ENCODE data around the gene DUSP6. TPM values are rescaled to one million over a fixed set of nuclear protein-coding genes. Genes with fewer than 3 reads are reported as not detected.

DUSP6 gene
- total RNA-seq, 4 donors from 2014 or later: 31.0 to 40.2 (median 33.8) TPM

DNA sequence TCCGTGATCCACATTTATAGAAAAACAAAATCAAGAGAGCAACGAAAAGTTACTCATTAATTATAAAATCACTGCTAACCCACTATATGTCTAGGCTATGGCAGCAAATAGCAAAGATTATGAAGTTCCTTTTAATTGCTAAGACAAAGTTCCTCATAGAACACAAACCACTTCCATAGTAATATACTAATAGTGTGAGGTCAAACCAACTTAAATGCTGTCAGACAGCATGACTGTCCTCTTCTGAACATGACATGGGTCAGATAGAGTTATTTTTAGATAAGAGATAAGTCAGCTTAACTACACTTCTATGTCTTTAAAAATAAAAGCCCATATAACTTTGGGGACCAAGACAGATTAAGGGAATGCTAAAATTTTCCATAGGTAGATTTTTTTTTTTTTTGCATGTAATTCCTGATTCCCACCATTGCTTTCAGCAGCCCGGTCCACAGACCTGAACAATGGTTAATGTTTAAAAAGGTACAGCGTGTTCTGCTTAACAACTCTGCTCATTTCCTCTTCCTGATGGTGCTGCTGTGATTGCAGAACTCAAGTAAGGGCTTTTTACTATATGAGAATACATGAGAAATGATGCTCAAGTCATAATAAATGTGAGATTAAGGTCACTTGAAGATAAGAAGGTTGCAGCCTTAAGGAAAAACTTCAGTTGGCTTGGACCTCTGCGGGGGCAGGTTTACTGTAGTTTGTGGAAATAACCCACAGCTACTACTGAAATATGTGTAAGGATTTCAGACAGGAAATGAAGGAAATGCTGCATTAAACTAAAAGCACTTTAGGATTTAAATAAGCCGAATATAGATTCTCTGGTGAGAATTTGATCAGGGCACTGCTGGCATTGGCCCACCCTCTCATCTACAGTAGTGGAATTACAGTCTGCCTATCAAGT, 37.7 kb upstream of the DUSP6 start:
- no peak overlapping the region for H3K4me3 ChIP-seq (replicated peaks in 1 of 3)
- H3K27ac ChIP-seq: peak overlapping the region in 1 of 3 donors; percentile 18
- TF ChIP-seq, protein P1, sequence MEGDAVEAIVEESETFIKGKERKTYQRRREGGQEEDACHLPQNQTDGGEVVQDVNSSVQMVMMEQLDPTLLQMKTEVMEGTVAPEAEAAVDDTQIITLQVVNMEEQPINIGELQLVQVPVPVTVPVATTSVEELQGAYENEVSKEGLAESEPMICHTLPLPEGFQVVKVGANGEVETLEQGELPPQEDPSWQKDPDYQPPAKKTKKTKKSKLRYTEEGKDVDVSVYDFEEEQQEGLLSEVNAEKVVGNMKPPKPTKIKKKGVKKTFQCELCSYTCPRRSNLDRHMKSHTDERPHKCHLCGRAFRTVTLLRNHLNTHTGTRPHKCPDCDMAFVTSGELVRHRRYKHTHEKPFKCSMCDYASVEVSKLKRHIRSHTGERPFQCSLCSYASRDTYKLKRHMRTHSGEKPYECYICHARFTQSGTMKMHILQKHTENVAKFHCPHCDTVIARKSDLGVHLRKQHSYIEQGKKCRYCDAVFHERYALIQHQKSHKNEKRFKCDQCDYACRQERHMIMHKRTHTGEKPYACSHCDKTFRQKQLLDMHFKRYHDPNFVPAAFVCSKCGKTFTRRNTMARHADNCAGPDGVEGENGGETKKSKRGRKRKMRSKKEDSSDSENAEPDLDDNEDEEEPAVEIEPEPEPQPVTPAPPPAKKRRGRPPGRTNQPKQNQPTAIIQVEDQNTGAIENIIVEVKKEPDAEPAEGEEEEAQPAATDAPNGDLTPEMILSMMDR (IDR thresholded peaks at IDR 0.05): no peak
- TF ChIP-seq POLR2A (IDR thresholded peaks at IDR 0.05): no peak
- no peaks in the 10 kb centered on the region for H3K9me3 ChIP-seq
- DNase-seq: no peak
- no peaks in the 10 kb centered on the region for H3K36me3 ChIP-seq
- no peaks in the 10 kb centered on the region for H3K27me3 ChIP-seq
- H3K4me1 ChIP-seq: peaks cover 2 to 13% of the 10 kb centered on the region in 2 donors
- 71 to 83% methylated on average over 6 of the region's 6 CpGs for WGBS, 2 donors
- intact Hi-C loops (cut with DNase I): no loop called here

DNA sequence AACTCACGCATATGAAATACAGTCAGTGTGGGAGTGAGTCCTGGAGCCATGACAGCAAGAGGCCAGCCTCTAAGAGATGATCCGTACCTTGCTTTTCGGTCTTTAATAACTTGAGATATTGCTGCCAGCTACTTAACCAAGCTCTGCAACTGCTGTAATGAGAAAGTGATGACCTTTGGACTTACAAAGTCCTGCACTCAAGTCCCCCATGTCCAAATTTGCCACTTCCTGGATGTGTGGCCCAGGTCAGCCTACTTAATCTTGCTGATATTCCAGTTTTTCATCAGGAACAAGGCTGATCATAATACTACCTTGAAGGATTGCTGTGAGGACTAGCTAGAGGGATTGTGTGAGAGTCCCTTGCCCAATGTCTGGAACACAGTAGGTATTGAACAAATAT, 33.8 kb upstream of the DUSP6 start:
- intact Hi-C loops (cut with DNase I): no loop called here
- H3K27me3 ChIP-seq: no peaks in the 10 kb centered on the region
- no peaks in the 10 kb centered on the region for H3K36me3 ChIP-seq
- WGBS, 2 donors: 73 to 94% methylated on average over 3 of the region's 3 CpGs
- no peak for DNase-seq
- H3K27ac ChIP-seq: no peak overlapping the region
- no peak overlapping the region for H3K4me3 ChIP-seq (replicated peaks in 1 of 3)
- H3K4me1 ChIP-seq: peaks cover 17 to 30% of the 10 kb centered on the region in 2 donors
- H3K9me3 ChIP-seq: no peaks in the 10 kb centered on the region
- TF ChIP-seq POLR2A (IDR thresholded peaks at IDR 0.05): no peak
- TF ChIP-seq, protein P1 (IDR thresholded peaks at IDR 0.05): no peak

DNA sequence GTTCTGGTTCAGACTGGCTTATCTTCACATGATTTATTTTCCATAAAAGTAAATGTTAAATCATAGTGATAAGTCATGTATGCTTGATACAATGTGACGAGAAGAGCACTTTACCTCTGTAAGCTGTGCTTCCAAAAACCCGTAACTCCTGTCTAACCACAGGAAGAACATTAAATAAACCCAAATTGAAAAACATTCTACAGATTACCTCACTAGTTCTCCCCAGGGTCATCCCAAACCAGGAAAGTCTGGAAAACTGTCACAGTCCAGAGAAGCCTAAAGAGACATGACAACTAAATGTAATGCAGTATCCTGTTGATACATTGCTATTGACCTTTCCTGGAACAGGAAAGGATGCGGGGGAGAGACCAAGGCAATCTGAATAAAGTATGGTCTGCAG, 32.5 kb upstream of the DUSP6 start:
- Histone ChIP-seq H3K36me3 (no peaks in the 10 kb centered on the region), H3K9me3 (no peaks in the 10 kb centered on the region), H3K27ac (peak overlapping the region; percentile 49 to 88 (median 59)), H3K4me3 (replicated peaks in 1 of 3) (no peak overlapping the region), H3K4me1 (peaks cover 17 to 28% of the 10 kb centered on the region in 2 donors), H3K27me3 (no peaks in the 10 kb centered on the region)
- WGBS, 2 donors: 71 to 77% methylated on average over 3 of the region's 3 CpGs
- no peak for TF ChIP-seq POLR2A (IDR thresholded peaks at IDR 0.05)
- TF ChIP-seq, protein P1 (IDR thresholded peaks at IDR 0.05): no peak
- no peak for DNase-seq
- intact Hi-C loops (cut with DNase I): no loop called here

DNA sequence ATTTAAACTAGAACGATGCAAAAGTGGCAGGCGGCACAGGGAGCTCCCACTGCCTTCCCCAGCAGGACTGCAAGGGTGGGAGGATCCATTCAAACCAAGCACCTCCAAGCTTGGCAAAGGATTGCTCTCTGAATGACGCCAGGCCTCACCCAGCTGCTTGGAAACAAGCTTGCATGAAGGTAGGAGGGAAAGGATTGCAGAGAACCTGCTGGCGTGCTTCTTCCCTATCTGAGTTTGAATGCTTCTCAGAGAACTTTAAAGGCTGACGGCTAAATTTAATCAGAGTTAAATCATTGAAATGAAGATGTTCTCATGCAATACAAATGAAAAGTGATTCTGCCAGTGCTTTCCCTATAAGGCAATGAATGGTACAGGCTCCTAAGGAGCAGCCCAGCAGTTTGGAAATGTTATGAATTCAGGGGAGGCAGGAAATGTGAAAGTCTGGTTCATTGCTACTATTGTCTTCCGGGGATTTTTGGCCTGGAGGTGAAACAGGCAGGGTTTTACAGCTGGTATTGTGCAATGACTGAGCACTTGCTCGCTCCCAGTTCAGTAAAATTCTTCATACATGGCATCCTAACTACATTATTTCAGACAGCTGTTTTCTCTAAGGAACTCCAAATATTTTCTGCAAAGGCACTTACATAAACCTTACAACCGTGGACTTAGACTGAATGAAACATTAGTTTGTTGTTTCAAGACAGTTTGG, 31.9 kb upstream of the DUSP6 start:
- intact Hi-C loops (cut with DNase I): no loop called here

More for the DNA sequence above, 31.9 kb upstream of the DUSP6 start:
- H3K4me3 ChIP-seq (replicated peaks in 1 of 3): no peak overlapping the region
- H3K4me1 ChIP-seq: peaks cover 17 to 28% of the 10 kb centered on the region in 2 donors
- WGBS, 2 donors: 20 to 29% methylated on average over 8 of the region's 8 CpGs
- peak; percentile 68 to 78 for DNase-seq
- no peak for TF ChIP-seq POLR2A (IDR thresholded peaks at IDR 0.05)
- TF ChIP-seq, protein P1 (IDR thresholded peaks at IDR 0.05): no peak
- H3K9me3 ChIP-seq: no peaks in the 10 kb centered on the region
- peak overlapping the region; percentile 49 to 88 (median 59) for H3K27ac ChIP-seq
- no peaks in the 10 kb centered on the region for H3K36me3 ChIP-seq
- no peaks in the 10 kb centered on the region for H3K27me3 ChIP-seq
